ENCODE results near the gene SLC16A8. TPM values are rescaled to one million over a fixed set of nuclear protein-coding genes. Genes with fewer than 3 reads are reported as not detected.
A peak's percentile ranks its signal among the peaks of the same experiment; 100 is the strongest.

The SLC16A8 gene
- polyA plus RNA-seq, 3 donors: not detected

DNA sequence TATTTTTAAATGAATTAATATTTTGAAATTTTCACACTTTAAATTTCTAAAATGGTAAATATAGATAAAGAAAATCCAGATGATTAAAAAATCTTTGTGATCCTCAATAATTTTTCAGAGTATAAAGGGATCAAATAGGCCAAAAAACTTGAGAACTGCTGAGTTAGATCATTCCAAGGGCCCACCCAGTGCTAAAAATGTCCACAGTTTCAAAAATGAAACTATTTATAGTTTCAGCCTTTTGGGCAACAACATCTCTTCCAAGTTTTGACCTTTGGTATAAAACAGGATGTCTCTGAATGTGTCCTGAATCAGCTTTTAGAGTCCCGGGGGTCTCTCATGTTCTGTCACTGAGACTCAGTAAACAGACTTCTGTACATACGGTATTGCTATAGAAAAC is 47.4 kb upstream of the SLC16A8 start:
- DNase-seq: no peak
- peaks cover 13 to 32% of the 10 kb centered on the region in 2 donors for H3K36me3 Mint-ChIP-seq
- no peak overlapping the region for H3K4me3 ChIP-seq (replicated peaks in 1 of 3; ENCODE audit: low read depth in 2 of 3, low read length in 3 of 3)
- intact Hi-C loops (cut with micrococcal nuclease): no loop called here
- TF ChIP-seq CTCF (IDR thresholded peaks at IDR 0.05): no peak
- no peaks in the 10 kb centered on the region for H3K36me3 ChIP-seq (replicated peaks in 1 of 2; ENCODE audit: control insufficient read depth in 1 of 2, insufficient read depth in 2 of 2, low read length in 2 of 2)
- peaks cover 6% of the 10 kb centered on the region for H3K4me1 Mint-ChIP-seq
- no peak overlapping the region for H3K9ac ChIP-seq (ENCODE audit: insufficient read depth, low read length, poor library complexity, severe bottlenecking)
- H3K9me3 ChIP-seq (replicated peaks in 1 of 2; ENCODE audit: control insufficient read depth in 1 of 2, insufficient read depth in 1 of 2, low read length in 2 of 2): no peaks in the 10 kb centered on the region
- H3K27me3 Mint-ChIP-seq (ENCODE audit: low read depth in 3 of 3): peaks cover 0 to 6% (median 0%) of the 10 kb centered on the region in 3 donors
- H3K4me1 ChIP-seq (ENCODE audit: control insufficient read depth in 1 of 2, insufficient read depth in 2 of 2, low read length in 2 of 2): no peaks in the 10 kb centered on the region
- H4K20me1 ChIP-seq (ENCODE audit: insufficient read depth, low read length): no peaks in the 10 kb centered on the region
- H3K9me3 Mint-ChIP-seq: peaks cover 0 to 3% (median 0%) of the 10 kb centered on the region in 7 donors
- no peaks in the 10 kb centered on the region for H3K79me2 ChIP-seq (ENCODE audit: insufficient read depth, low read length)
- no peak overlapping the region for H3K4me3 Mint-ChIP-seq
- WGBS (ENCODE audit: insufficient coverage): 100% methylated on average over 1 of the region's 2 CpGs
- H2AFZ ChIP-seq (ENCODE audit: insufficient read depth, low read depth, low read length, poor library complexity, severe bottlenecking): no peak overlapping the region
- H3K27me3 ChIP-seq (ENCODE audit: control insufficient read depth in 2 of 2, insufficient read depth in 2 of 2, low read length in 2 of 2): no peaks in the 10 kb centered on the region
- no peak overlapping the region for H3K27ac Mint-ChIP-seq
- H3K27ac ChIP-seq (ENCODE audit: low read depth in 1 of 2, low read length in 2 of 2): no peak overlapping the region
- H3K4me2 ChIP-seq (replicated peaks; ENCODE audit: extremely low read depth, low read length, poor library complexity, severe bottlenecking): no peak overlapping the region

GRCh38 chr22:38129856-38130255 is 45.9 kb upstream of the SLC16A8 start:
- intact Hi-C loops (cut with micrococcal nuclease): no loop called here
- no peak overlapping the region for H2AFZ ChIP-seq (ENCODE audit: insufficient read depth, low read depth, low read length, poor library complexity, severe bottlenecking)
- no peak for TF ChIP-seq CTCF (IDR thresholded peaks at IDR 0.05)
- H3K27me3 ChIP-seq (ENCODE audit: control insufficient read depth in 2 of 2, insufficient read depth in 2 of 2, low read length in 2 of 2): no peaks in the 10 kb centered on the region
- 100% methylated on average over 4 of the region's 9 CpGs for WGBS (ENCODE audit: insufficient coverage)
- H3K36me3 ChIP-seq (replicated peaks in 1 of 2; ENCODE audit: control insufficient read depth in 1 of 2, insufficient read depth in 2 of 2, low read length in 2 of 2): no peaks in the 10 kb centered on the region
- H3K4me3 ChIP-seq (replicated peaks in 1 of 3; ENCODE audit: low read depth in 2 of 3, low read length in 3 of 3): no peak overlapping the region
- no peak overlapping the region for H3K27ac ChIP-seq (ENCODE audit: low read depth in 1 of 2, low read length in 2 of 2)
- no peaks in the 10 kb centered on the region for H3K4me1 Mint-ChIP-seq
- no peak overlapping the region for H3K9ac ChIP-seq (ENCODE audit: insufficient read depth, low read length, poor library complexity, severe bottlenecking)
- H4K20me1 ChIP-seq (ENCODE audit: insufficient read depth, low read length): no peaks in the 10 kb centered on the region
- H3K27me3 Mint-ChIP-seq (ENCODE audit: low read depth in 3 of 3): peaks cover 0 to 6% (median 0%) of the 10 kb centered on the region in 3 donors
- no peak overlapping the region for H3K4me3 Mint-ChIP-seq
- H3K27ac Mint-ChIP-seq: peak overlapping the region in 2 of 7 donors; percentile 28 to 44
- no peaks in the 10 kb centered on the region for H3K4me1 ChIP-seq (ENCODE audit: control insufficient read depth in 1 of 2, insufficient read depth in 2 of 2, low read length in 2 of 2)
- DNase-seq: no peak
- H3K9me3 ChIP-seq (replicated peaks in 1 of 2; ENCODE audit: control insufficient read depth in 1 of 2, insufficient read depth in 1 of 2, low read length in 2 of 2): no peaks in the 10 kb centered on the region
- H3K79me2 ChIP-seq (ENCODE audit: insufficient read depth, low read length): no peaks in the 10 kb centered on the region
- no peak overlapping the region for H3K4me2 ChIP-seq (replicated peaks; ENCODE audit: extremely low read depth, low read length, poor library complexity, severe bottlenecking)
- H3K36me3 Mint-ChIP-seq: peaks cover 11 to 19% of the 10 kb centered on the region in 2 donors
- H3K9me3 Mint-ChIP-seq: peaks cover 0 to 3% (median 0%) of the 10 kb centered on the region in 7 donors
